MCF 10A (cell line): ENCODE measurements around the gene COPS3. TPM values are rescaled to one million over a fixed set of nuclear protein-coding genes. Genes with fewer than 3 reads are reported as not detected.
A peak's percentile ranks its signal among the peaks of the same experiment; 100 is the strongest.
"Not testable (repeated sequence)": the region's sequence is repeated elsewhere in the genome, so short reads cannot be mapped to it uniquely, and the experiment has no call there.

Experiments used
- BruUV-seq: library from RNA; stranded (reverse); fragments of 400-500 nt; replicated peaks from 2 replicates; lab custom pipeline; 2021; lab: Mats Ljungman, UMichigan
- CTCF ChIA-PET: fragments of 300-600 bp; sonication (Branson Sonifier 250); formaldehyde crosslinking; extraction: SDS; loops from one replicate; lab custom pipeline; 2021; ENCODE audit warnings: antibody characterized with exemption, inconsistent platforms; lab: Yijun Ruan, JAX
- POLR2A ChIA-PET: fragments of 300-600, 350-650 bp; sonication (Branson Sonifier 250); formaldehyde crosslinking; extraction: SDS; loops from one replicate; lab custom pipeline; 2020; ENCODE audit warnings: antibody characterized with exemption, inconsistent platforms; lab: Yijun Ruan, JAX
- DNase-seq: peaks from one replicate; pipeline ENCODE4 v3.0.0-alpha.2; 2018; ENCODE audit not compliant: unreplicated experiment
- H3K27ac Mint-ChIP-seq: one replicate; pipeline ENCODE4 v1.8.0; 2022; ENCODE audit warnings: mild to moderate bottlenecking, low read depth, mixed read lengths; ENCODE audit not compliant: unreplicated experiment
- H3K27me3 Mint-ChIP-seq: one replicate; pipeline ENCODE4 v1.8.0; 2022; ENCODE audit warnings: mixed read lengths; ENCODE audit not compliant: insufficient read depth, unreplicated experiment
- H3K36me3 Mint-ChIP-seq: one replicate; pipeline ENCODE4 v1.8.0; 2022; ENCODE audit warnings: mild to moderate bottlenecking, moderate library complexity, mixed read lengths; ENCODE audit not compliant: insufficient read depth, unreplicated experiment
- H3K4me1 Mint-ChIP-seq: one replicate; pipeline ENCODE4 v1.8.0; 2022; ENCODE audit warnings: mixed read lengths; ENCODE audit not compliant: insufficient read depth, unreplicated experiment
- H3K4me3 Mint-ChIP-seq: one replicate; pipeline ENCODE4 v1.8.0; 2022; ENCODE audit warnings: mild to moderate bottlenecking, moderate library complexity, mixed read lengths; ENCODE audit not compliant: unreplicated experiment
- H3K9me3 Mint-ChIP-seq: one replicate; pipeline ENCODE4 v1.8.0; 2022; ENCODE audit warnings: mixed read lengths; ENCODE audit not compliant: unreplicated experiment
- intact Hi-C: fragments of 100-400 bp; cut with micrococcal nuclease; formaldehyde crosslinking; loops from 2 replicates; pipeline ENCODE4 v1.14.1; 2022
- total RNA-seq: library from RNA; stranded (reverse); gene quantifications from 2 replicates; pipeline ENCODE4 v1.2.3, GENCODE V29; 2022
- TF ChIP-seq, protein P1 (sequence below): fragments of 200-600 bp; IDR thresholded peaks from one replicate; pipeline ENCODE4 v1.8.0; 2022; ENCODE audit warnings: antibody characterized with exemption, mild to moderate bottlenecking; ENCODE audit not compliant: unreplicated experiment

The COPS3 gene
- total RNA-seq, 1 experiment from 2014 or later = 91.8 TPM

GRCh38 chr17:17289701-17290100 is 8.7 kb upstream of the COPS3 start:
- Mint-ChIP-seq H3K27me3 (no peaks in the 10 kb centered on the region), H3K4me3 (no peak overlapping the region), H3K4me1 (no peaks in the 10 kb centered on the region), H3K9me3 (no peaks in the 10 kb centered on the region), H3K27ac (no peak overlapping the region), H3K36me3 (peaks cover 6% of the 10 kb centered on the region)
- DNase-seq = no peak
- ChIA-PET CTCF (no interaction called here), POLR2A (interaction anchor here (1.0 kb wide), 1 partner anchor 8 kb away, joined by 3 read pairs; the partner anchor contains the start of gene COPS3)
- TF ChIP-seq, protein P1, sequence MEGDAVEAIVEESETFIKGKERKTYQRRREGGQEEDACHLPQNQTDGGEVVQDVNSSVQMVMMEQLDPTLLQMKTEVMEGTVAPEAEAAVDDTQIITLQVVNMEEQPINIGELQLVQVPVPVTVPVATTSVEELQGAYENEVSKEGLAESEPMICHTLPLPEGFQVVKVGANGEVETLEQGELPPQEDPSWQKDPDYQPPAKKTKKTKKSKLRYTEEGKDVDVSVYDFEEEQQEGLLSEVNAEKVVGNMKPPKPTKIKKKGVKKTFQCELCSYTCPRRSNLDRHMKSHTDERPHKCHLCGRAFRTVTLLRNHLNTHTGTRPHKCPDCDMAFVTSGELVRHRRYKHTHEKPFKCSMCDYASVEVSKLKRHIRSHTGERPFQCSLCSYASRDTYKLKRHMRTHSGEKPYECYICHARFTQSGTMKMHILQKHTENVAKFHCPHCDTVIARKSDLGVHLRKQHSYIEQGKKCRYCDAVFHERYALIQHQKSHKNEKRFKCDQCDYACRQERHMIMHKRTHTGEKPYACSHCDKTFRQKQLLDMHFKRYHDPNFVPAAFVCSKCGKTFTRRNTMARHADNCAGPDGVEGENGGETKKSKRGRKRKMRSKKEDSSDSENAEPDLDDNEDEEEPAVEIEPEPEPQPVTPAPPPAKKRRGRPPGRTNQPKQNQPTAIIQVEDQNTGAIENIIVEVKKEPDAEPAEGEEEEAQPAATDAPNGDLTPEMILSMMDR = no peak
- intact Hi-C loops = no loop called here
- BruUV-seq = no TSS peak

- ChIA-PET CTCF (interaction anchor here (0.5 to 0.6 kb wide), 2 partner anchors 30 to 1269 kb away, joined by 3 to 4 read pairs; no protein-coding TSS in a partner anchor), POLR2A (interaction anchor here (1.0 kb wide), 1 partner anchor 8 kb away, joined by 3 read pairs; the partner anchor contains the start of gene COPS3)
- no TSS peak for BruUV-seq
These were observed 8.0 kb upstream of the COPS3 start for GRCh38 chr17:17289086-17289485.

DNA sequence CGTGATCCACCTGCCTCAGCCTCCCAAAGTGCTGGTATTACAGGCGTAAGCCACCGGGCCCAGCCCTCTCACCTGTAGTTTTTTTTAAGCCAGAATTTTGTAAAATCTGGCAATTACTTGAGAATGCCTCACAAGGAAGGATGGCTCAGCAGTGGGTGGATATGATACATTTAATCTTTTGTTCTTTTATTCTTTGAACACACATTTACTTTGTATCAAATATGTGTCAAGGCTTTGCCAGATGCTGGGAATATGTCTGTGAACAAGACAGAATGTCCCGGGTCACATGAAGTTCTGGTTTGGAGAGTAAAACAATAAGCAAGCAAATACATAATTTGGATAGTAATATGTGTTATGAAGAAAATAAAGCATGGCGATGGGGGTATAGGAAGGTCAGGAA is 4.9 kb upstream of the COPS3 start:
- Mint-ChIP-seq H3K4me1 (peaks cover 9% of the 10 kb centered on the region), H3K27ac (no peak overlapping the region), H3K27me3 (no peaks in the 10 kb centered on the region), H3K4me3 (no peak overlapping the region), H3K36me3 (peaks cover 6% of the 10 kb centered on the region), H3K9me3 (no peaks in the 10 kb centered on the region)
- DNase-seq = no peak
- BruUV-seq = no TSS peak
- ChIA-PET POLR2A (no interaction called here), CTCF (interaction anchor here (0.7 kb wide), 1 partner anchor 246 kb away, joined by 4 read pairs; no protein-coding TSS in a partner anchor)
- TF ChIP-seq, protein P1 = no peak
- intact Hi-C loops = no loop called here

More at GRCh38 chr17:17289086-17289485, 8.0 kb upstream of the COPS3 start:
- no peaks in the 10 kb centered on the region for H3K9me3 Mint-ChIP-seq
- no peak for DNase-seq
- H3K4me3 Mint-ChIP-seq = no peak overlapping the region
- H3K27ac Mint-ChIP-seq = no peak overlapping the region
- no peaks in the 10 kb centered on the region for H3K4me1 Mint-ChIP-seq
- TF ChIP-seq, protein P1 = no peak
- intact Hi-C loops = no loop called here
- peaks cover 6% of the 10 kb centered on the region for H3K36me3 Mint-ChIP-seq
- no peaks in the 10 kb centered on the region for H3K27me3 Mint-ChIP-seq

GRCh38 chr17:17279316-17279715 is 1.7 kb downstream of the COPS3 start:
- Mint-ChIP-seq H3K27me3 (no peaks in the 10 kb centered on the region), H3K4me1 (peaks cover 21% of the 10 kb centered on the region), H3K9me3 (no peaks in the 10 kb centered on the region), H3K4me3 (peak overlapping the region; percentile 94), H3K27ac (no peak overlapping the region), H3K36me3 (peaks cover 31% of the 10 kb centered on the region)
- TF ChIP-seq, protein P1 = no peak
- no peak for DNase-seq
- intact Hi-C loops = no loop called here
- ChIA-PET POLR2A (interaction anchor here (0.8 to 2.2 kb wide), 3 partner anchors 10 to 21 kb away, joined by 3 to 7 read pairs (median 4); no protein-coding TSS in a partner anchor), CTCF (interaction anchor here (0.6 to 1.1 kb wide), 3 partner anchors 10 to 20 kb away, joined by 3 read pairs; no protein-coding TSS in a partner anchor)
- TSS peak; percentile 57 for BruUV-seq

DNA sequence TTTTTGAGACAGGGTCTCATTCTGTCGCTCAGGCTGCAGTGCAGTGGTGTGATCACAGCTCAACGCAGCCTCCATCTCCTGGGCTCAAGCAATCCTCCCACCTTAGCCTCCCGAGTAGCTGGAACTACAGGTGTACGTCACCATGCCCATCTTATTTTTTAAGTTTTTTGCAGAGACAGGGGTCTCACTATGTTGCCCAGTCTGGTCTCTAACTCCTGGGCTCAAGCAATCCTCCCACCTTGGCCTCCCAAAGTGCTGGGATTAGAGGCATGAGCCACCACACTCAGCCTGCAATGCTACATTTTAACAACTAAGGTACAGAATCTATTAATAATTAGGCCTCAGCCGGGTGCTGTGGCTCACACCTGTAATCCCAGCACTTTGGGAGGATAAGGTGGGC is 3.6 kb downstream of the COPS3 start:
- Mint-ChIP-seq H3K36me3 (peaks cover 49% of the 10 kb centered on the region), H3K4me1 (peaks cover 21% of the 10 kb centered on the region)
- H3K27me3 Mint-ChIP-seq, H3K27ac Mint-ChIP-seq, intact Hi-C loops, BruUV-seq, H3K9me3 Mint-ChIP-seq, H3K4me3 Mint-ChIP-seq, DNase-seq: not testable (repeated sequence)
- CTCF ChIA-PET = interaction anchor here (0.7 kb wide), 1 partner anchor 666 kb away, joined by 6 read pairs; no protein-coding TSS in a partner anchor
- POLR2A ChIA-PET = interaction anchor here (0.7 kb wide), 1 partner anchor 297 kb away, joined by 3 read pairs; no protein-coding TSS in a partner anchor
